GM18517 (cell line): Measurements from ENCODE around the gene DHTKD1.
"Not testable (repeated sequence)": the region's sequence is repeated elsewhere in the genome, so short reads cannot be mapped to it uniquely, and the experiment has no call there.

Experiments
- ATAC-seq: cut with Tn5 transposase; IDR thresholded peaks from one replicate; pipeline ENCODE4 v1.9.1; 2021; ENCODE audit warnings: mild to moderate bottlenecking, moderate library complexity; ENCODE audit not compliant: unreplicated experiment

DHTKD1 gene

DNA sequence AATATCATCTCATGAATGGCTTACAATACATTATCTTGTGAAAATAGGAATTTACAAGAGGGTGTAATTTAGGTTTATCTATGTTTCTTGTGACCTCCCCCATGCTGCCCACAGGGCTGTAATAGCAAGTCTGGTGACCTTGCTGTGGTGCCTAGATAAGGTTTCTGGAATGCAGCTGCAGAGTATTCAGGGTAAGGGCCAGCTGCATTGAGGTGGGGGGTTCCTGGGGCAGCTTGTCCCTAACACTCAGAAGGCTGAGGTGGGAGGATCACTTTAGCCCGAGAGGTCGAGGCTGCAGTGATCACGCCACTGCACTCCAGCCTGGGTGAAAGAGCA, 5.3 kb upstream of the DHTKD1 start:
- no peak for ATAC-seq

DNA sequence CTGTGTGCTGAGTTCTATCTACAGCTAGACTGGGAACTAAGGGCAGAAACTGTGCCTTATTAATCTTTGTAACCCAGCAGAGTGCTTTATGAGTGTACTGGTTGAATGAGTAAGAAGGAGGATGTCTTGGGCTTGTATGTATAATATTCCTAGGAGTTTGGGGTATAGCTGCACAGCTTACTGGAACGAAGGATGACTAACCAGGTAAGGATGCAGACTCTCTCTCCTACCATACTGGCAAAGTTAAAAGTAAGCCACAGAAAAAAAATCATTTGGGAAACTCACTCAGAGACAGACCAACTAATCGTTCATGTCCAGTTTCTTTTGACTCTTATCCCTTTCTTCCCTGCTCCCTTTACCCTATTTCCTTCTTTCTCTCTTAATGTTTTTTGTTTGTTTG, 1.4 kb upstream of the DHTKD1 start:
- no peak for ATAC-seq

DNA sequence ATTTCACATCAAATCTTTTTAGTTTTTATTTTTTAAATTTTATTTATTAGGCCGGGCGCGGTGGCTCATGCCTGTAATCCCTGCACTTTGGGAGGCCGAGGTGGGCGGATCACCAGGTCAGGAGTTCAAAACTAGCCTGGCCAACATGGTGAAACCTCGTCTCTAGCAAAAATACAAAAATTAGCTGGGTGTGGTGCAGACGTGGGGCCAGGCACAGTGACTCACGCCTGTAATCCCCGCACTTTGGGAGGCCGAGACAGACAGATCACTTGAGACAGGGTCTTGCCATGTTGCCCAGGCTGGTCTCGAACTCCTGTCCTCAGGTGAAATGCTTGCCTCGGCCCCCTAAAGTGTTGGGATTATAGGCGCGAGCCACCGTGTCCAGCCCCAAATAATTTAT, 2.7 kb downstream of the DHTKD1 start:
- ATAC-seq = not testable (repeated sequence)

- no peak for ATAC-seq
Observed at GRCh38 chr10:12073526-12073925, 4.8 kb downstream of the DHTKD1 start.

DNA sequence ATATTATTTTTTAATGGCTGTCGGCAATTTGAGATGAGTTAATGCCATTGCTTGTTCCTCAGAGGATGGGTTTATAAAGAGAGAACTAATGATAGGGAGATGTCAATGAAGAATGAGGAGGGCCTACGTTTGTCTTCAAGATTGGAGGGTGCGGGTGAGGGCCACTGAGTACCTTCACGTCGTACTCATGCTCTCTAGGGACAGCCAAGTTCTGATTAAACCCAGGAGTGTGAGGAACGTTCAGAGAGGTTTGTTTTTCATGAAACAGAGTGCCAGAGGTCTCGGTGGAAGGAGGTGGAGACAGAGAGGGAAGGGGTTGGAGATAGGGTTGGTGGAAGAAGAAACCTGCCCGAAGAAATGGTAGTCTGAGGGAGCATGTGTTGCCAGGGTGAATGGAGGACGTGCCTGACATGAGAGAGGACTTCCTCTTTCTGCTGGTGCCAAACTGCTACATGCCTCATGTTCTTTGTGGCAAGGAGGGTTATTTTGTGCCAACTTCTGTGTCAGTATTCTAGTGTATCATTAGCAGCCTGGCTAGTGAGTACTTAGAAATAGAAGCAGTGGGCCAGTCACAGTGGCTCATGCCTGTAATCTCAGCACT, 8.9 kb downstream of the DHTKD1 start:
- no peak for ATAC-seq

GRCh38 chr10:12081470-12081869, 12.7 kb downstream of the DHTKD1 start:
- ATAC-seq = no peak

GRCh38 chr10:12081879-12082557, 13.3 kb downstream of the DHTKD1 start:
- ATAC-seq = no peak

GRCh38 chr10:12088919-12089318, 20.2 kb downstream of the DHTKD1 start:
- ATAC-seq = no peak

DNA sequence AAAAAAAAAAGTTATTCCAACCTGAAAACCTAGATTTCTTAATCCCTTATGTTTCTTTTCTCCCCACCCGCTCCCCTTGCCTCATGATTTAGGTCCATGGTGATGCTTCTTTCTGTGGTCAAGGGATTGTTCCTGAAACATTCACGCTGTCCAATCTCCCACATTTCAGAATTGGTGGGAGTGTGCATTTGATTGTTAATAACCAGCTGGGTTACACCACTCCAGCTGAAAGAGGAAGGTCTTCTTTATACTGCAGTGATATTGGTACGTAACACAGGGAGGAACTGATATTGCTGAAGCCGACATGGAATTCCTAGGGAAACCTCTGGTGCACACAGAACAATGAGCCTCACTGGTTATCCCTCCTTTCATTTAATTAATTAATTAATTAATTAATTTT, 22.7 kb downstream of the DHTKD1 start:
- no peak for ATAC-seq

DNA sequence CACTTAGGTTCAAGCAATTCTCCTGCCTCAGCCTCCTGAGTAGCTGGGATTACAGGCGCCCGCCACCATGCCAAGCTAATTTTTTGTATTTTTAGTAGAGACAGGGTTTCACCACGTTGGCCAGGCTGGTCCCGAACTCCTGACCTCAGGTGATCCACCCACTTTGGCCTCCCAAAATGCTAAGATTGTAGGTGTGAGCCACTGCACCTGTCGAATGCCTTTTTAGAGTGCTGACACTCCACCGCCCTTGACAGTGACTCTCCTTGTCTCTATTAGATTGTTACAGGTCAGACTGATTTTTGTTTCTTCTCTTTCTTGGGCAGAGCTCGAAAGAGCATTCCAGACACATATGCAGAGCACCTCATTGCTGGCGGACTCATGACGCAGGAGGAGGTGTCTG, 28.6 kb downstream of the DHTKD1 start:
- ATAC-seq = not testable (repeated sequence)

GRCh38 chr10:12097791-12098190, 29.0 kb downstream of the DHTKD1 start:
- no peak for ATAC-seq

DNA sequence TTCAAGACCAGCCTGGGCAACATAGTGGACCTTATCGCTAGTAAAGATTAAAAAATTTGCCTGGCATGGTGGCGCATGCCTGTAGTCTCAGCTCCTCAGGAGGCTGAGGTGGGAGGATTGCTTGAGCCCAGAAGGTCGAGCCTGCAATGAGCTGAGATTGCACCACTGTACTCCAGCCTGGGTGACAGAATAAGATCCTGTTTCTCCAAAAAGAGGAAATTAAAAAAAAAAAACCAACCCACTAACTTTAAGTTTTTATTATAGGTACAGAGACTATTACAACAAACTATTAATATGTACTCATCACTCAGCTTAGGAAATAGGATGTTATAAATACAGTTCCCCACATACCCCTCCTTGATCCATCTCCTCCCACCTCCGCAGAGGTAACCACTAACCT, 30.2 kb downstream of the DHTKD1 start:
- no peak for ATAC-seq

DNA sequence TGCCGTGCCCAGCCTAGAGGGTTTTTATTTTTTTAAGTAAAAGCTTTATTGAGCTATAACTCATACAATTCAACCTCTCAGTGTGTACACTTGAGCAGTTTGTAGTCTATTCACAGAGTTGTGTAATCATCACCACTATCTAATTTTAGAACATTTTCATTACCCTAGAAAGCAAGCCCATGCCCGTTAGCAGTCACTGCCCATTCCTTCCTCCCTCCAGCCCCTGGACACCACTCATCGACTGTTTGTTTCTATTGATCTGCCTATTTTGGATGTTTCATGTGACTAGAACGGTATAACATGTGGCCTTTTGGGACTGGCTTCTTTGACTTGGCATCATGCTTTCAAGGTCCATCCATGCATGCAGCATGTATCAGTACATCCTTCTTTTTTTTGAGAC, 35.0 kb downstream of the DHTKD1 start:
- ATAC-seq = no peak

DNA sequence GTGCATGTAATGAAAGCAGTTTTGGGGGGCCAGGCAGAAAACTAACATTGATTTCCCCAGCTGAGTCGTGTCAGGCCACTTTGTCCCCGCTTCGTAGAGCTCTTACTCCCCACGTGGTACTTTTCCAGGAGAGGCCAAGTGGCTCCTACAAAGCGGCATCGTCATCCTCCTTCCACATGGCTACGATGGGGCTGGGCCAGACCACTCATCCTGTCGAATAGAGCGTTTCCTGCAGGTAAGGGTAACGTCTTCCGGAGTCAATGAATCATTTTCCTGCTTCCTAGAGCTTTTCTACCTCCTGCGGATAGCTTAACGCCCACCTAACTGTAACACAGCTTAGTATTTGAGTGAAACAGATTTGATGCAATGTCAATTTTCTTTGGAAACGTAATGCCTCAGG, 39.0 kb downstream of the DHTKD1 start:
- ATAC-seq = no peak

GRCh38 chr10:12109286-12109685, 40.5 kb downstream of the DHTKD1 start:
- no peak for ATAC-seq

DNA sequence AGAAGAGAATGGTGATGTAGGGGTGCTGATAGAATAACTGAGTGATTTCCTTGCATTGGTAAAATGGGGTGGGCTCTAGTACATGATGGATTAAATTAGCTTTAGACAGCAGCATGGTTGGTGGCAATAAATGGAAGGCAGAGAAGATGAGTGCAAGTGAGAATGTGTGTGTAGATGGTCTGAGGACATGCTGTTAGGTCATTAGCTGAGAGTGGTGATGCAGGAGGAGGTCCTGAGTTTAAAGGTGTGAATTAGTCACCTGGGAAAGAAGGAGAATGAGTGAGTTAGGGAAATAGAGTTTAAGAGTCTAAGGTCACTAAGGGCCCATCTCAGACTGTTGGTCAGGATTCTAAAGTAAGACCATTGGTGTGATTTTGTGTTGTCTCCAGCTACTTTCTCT, 42.8 kb downstream of the DHTKD1 start:
- no peak for ATAC-seq

DNA sequence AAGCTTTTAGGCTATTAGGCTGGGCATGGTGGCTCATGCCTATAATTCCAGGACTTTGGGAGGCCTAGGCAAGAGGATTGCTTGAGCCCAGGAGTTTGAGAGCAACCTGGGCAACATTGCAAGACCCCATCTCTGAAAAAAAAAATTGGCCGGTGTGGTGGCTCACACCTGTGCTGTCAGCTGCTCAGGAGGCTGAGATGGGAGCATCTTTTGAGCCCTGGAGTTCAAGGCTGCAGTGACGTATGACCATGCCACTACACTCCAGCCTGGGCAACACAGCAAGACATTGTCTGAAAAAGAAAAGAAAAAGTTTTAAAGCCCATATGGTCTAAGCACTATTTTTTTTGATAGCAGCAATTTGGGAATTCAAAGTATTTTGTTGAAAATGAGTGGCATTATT, 44.9 kb downstream of the DHTKD1 start:
- no peak for ATAC-seq

DNA sequence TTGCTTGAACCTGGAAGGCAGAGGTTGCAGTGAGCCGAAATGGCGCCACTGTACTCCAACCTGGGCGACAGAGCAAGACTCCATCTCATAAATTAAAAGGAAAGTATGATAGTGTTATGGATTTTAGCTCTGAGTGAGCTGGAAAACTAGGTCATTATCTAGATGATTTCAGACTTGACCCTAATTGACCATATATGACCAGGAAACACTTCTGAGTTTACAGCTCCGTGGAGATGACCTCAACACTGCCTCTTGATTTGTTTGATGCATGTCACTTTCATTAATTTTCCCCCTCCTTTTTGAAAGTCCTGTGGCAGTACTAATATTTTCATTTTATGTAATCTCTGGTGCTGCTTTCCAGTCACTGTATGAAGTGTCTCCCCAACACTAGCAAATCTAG, 52.9 kb downstream of the DHTKD1 start:
- no peak for ATAC-seq

DNA sequence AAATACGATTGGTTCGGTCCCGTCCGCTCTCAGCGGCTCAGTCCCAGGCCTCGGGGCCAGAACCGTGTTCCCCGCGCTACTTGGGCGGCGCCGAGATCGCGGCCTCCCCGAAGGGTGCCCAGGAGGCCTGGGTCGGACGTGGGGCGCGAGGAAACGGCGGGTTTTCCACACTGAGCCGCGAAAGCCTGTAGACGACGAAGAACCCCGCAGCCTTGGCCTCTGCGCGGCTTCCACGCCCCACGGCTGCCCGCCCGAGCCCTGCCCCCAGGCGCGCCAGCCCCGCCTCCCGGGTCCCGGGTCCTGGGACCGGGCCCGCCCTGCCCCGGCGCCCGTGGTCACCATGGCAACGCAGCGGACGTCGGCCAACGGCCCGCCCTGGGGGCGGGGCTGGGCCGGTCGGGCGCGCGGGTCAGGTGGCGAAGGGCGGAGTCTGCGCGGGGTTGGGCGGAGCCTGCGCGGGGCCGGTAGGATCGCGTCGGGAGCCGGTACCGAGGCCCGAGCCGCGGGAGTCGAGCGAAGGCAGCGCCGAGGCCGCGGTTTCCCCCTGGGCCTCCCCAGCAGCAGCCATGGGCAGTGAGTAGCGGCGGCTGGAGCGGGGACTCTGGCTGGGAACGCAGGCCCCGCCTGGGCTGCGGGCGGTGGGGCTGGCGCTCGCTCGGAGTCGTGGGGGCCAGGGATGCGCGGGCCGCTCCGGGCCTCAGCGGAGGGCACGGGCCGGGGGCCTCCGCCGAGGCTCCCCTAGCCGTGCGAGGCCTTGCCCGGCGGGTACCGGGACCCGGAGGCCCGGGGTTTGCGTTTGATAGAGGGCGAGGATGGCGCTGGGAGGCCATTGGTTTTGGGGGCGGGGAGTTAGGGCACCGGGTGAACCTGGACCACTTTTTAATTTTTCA, 60.7 kb downstream of the DHTKD1 start, which contains the start of gene SEC61A2:
TSS of gene SEC61A2 (plus strand) at position 456 of the 890 bp plus-strand sequence. CDS start at position 567, 111 bp downstream.
- peak; percentile 81 for ATAC-seq

GRCh38 chr10:12130237-12130872, 61.6 kb downstream of the DHTKD1 start:
- peak; percentile 57 for ATAC-seq

- no peak for ATAC-seq
Observed at GRCh38 chr10:12135631-12136030, 66.9 kb downstream of the DHTKD1 start.
